ENCODE data around the gene AP3S1. TPM values are rescaled to one million over a fixed set of nuclear protein-coding genes. Genes with fewer than 3 reads are reported as not detected.
"Not testable (repeated sequence)": the region's sequence is repeated elsewhere in the genome, so short reads cannot be mapped to it uniquely, and the experiment has no call there.

Gene AP3S1
- total RNA-seq, 2 experiments from 2014 or later: 33.2 to 33.6 TPM

DNA sequence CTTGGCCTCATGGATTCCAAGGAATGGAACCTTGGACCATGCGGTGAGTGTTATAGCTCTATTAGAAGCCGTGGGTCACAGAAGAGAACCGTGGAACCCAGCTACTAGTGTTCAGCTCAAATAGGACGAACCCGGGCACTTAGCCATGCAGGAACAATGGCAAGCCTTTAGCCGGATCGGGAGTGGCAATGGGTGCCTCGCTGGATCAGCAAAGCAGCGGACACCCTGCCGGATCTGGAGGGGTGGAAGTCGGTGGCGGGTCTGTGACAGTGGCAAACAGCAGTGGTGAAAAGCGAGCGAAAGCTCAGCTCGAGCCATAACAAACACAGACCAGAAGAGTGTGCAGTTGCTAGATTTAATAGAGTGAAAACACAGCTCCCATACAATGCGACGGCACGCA lies 22.9 kb upstream of the AP3S1 start:
- intact Hi-C loops (cut with DNase I, micrococcal nuclease): no loop called here
- Histone ChIP-seq H3K36me3 (ENCODE audit: insufficient read depth, low read length) (no peaks in the 10 kb centered on the region), H3K27ac (ENCODE audit: low read depth in 1 of 2, low read length in 2 of 2) (no peak overlapping the region), H3K4me1 (ENCODE audit: insufficient read depth, low read length) (peaks cover 16% of the 10 kb centered on the region), H3K4me3 (ENCODE audit: low read length) (no peak overlapping the region), H3K9me3 (ENCODE audit: control insufficient read depth in 1 of 2, insufficient read depth in 1 of 2, low read length in 2 of 2) (peaks cover 0 to 9% of the 10 kb centered on the region in 2 experiments), H3K27me3 (ENCODE audit: control insufficient read depth in 1 of 2, insufficient read depth in 2 of 2, low read length in 2 of 2) (peaks cover 37 to 56% of the 10 kb centered on the region in 2 experiments)
- peaks cover 10% of the 10 kb centered on the region for H3K4me1 Mint-ChIP-seq (ENCODE audit: low read depth)
- H3K36me3 Mint-ChIP-seq (ENCODE audit: low read depth): no peaks in the 10 kb centered on the region
- POLR2A ChIA-PET: no interaction called here
- H3K4me3 Mint-ChIP-seq: no peak overlapping the region
- DNase-seq (no peak), ATAC-seq (ENCODE audit: poor library complexity) (no peak)
- CTCF ChIA-PET: no interaction called here
- TF ChIP-seq, protein P1, sequence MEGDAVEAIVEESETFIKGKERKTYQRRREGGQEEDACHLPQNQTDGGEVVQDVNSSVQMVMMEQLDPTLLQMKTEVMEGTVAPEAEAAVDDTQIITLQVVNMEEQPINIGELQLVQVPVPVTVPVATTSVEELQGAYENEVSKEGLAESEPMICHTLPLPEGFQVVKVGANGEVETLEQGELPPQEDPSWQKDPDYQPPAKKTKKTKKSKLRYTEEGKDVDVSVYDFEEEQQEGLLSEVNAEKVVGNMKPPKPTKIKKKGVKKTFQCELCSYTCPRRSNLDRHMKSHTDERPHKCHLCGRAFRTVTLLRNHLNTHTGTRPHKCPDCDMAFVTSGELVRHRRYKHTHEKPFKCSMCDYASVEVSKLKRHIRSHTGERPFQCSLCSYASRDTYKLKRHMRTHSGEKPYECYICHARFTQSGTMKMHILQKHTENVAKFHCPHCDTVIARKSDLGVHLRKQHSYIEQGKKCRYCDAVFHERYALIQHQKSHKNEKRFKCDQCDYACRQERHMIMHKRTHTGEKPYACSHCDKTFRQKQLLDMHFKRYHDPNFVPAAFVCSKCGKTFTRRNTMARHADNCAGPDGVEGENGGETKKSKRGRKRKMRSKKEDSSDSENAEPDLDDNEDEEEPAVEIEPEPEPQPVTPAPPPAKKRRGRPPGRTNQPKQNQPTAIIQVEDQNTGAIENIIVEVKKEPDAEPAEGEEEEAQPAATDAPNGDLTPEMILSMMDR (IDR thresholded peaks at IDR 0.05): no peak
- H3K27ac Mint-ChIP-seq: no peak overlapping the region
- H3K9me3 Mint-ChIP-seq: peaks cover 1% of the 10 kb centered on the region
- H3K27me3 Mint-ChIP-seq: peaks cover 60% of the 10 kb centered on the region

DNA sequence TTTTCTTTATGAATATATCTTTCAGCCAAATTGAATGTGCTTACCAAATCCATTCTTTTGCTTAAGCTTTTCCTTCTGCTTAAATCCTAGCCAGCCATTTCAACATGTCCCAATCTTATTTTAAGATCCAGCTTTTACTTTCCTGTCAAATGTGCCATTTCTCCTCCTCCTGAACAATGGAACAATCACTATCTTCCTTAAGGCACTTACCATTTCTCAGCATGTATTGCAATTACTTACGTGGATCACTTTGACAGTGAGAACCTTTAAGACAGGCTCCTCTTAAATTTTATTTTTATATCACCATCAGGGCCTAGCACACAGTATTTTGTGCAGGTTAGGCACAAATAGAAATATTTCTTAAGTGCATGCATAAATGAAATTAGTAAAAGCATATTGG lies 20.9 kb upstream of the AP3S1 start:
- TF ChIP-seq, protein P1 (IDR thresholded peaks at IDR 0.05): no peak
- DNase-seq (no peak), ATAC-seq (ENCODE audit: poor library complexity) (no peak)
- Histone ChIP-seq H3K27me3 (ENCODE audit: control insufficient read depth in 1 of 2, insufficient read depth in 2 of 2, low read length in 2 of 2) (peaks cover 18 to 36% of the 10 kb centered on the region in 2 experiments), H3K27ac (ENCODE audit: low read depth in 1 of 2, low read length in 2 of 2) (no peak overlapping the region), H3K4me1 (ENCODE audit: insufficient read depth, low read length) (peaks cover 11% of the 10 kb centered on the region), H3K4me3 (ENCODE audit: low read length) (no peak overlapping the region), H3K9me3 (ENCODE audit: control insufficient read depth in 1 of 2, insufficient read depth in 1 of 2, low read length in 2 of 2) (peaks cover 0 to 9% of the 10 kb centered on the region in 2 experiments), H3K36me3 (ENCODE audit: insufficient read depth, low read length) (no peaks in the 10 kb centered on the region)
- Mint-ChIP-seq H3K4me1 (ENCODE audit: low read depth) (no peaks in the 10 kb centered on the region), H3K36me3 (ENCODE audit: low read depth) (no peaks in the 10 kb centered on the region), H3K27ac (no peak overlapping the region), H3K27me3 (peaks cover 42% of the 10 kb centered on the region), H3K9me3 (peaks cover 8% of the 10 kb centered on the region), H3K4me3 (no peak overlapping the region)
- intact Hi-C loops (cut with DNase I, micrococcal nuclease): no loop called here
- POLR2A ChIA-PET: no interaction called here
- CTCF ChIA-PET: no interaction called here

DNA sequence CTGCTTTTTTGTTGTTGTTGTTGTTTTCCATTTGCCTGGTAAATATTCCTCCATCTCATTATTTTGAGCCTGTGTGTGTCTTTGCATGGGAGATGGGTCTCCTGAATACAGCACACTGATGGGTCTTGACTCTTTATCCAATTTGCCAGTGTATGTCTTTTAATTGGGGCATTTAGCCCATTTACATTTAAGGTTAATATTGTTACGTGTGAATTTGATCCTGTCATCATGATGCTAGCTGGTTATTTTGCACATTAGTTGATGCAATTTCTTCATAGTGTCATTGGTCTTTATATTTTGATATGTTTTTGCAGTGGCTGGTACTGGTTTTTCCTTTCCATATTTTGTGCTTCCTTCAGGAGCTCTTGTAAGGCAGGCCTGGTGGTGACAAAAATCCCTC lies 16.8 kb upstream of the AP3S1 start:
- H3K36me3 ChIP-seq (ENCODE audit: insufficient read depth, low read length): peaks cover 23% of the 10 kb centered on the region
- H3K9me3 ChIP-seq (ENCODE audit: control insufficient read depth in 1 of 2, insufficient read depth in 1 of 2, low read length in 2 of 2); H3K27me3 ChIP-seq (ENCODE audit: control insufficient read depth in 1 of 2, insufficient read depth in 2 of 2, low read length in 2 of 2); H3K4me3 ChIP-seq (ENCODE audit: low read length); ATAC-seq (ENCODE audit: poor library complexity); POLR2A ChIA-PET; H3K4me1 ChIP-seq (ENCODE audit: insufficient read depth, low read length); intact Hi-C loops (cut with DNase I, micrococcal nuclease); H3K27ac ChIP-seq (ENCODE audit: low read depth in 1 of 2, low read length in 2 of 2); H3K27ac Mint-ChIP-seq; CTCF ChIA-PET; H3K4me3 Mint-ChIP-seq; DNase-seq; H3K4me1 Mint-ChIP-seq (ENCODE audit: low read depth): not testable (repeated sequence)
- Mint-ChIP-seq H3K27me3 (peaks cover 11% of the 10 kb centered on the region), H3K36me3 (ENCODE audit: low read depth) (peaks cover 33% of the 10 kb centered on the region), H3K9me3 (peaks cover 12% of the 10 kb centered on the region)

DNA sequence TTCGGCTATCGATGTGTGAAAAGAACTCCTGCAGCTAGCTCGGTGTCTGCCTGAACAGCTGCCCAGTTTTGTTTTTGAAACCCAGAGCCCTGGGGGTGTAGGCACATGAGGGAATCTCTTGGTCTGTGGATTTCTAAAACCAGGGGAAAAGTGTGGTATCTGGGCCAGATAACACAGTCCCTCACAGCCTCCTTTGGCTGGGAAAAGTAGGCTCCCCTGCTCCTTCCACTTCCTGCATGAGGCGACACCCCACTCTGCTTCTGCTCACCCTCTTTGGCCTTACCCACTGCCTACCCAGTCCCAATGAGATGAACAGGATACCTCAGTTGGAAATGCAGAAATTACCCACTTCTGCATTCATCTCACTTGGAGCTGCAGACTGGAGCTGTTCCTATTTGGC lies 15.8 kb upstream of the AP3S1 start:
- TF ChIP-seq, protein P1 (IDR thresholded peaks at IDR 0.05): no peak

More for the DNA sequence above, 15.8 kb upstream of the AP3S1 start:
- Mint-ChIP-seq H3K9me3 (peaks cover 12% of the 10 kb centered on the region), H3K4me1 (ENCODE audit: low read depth) (peaks cover under 1% of the 10 kb centered on the region), H3K27ac (no peak overlapping the region), H3K4me3 (no peak overlapping the region), H3K27me3 (peaks cover 2% of the 10 kb centered on the region), H3K36me3 (ENCODE audit: low read depth) (peaks cover 40% of the 10 kb centered on the region)
- H3K27me3 ChIP-seq (ENCODE audit: control insufficient read depth in 1 of 2, insufficient read depth in 2 of 2, low read length in 2 of 2): peaks cover 0 to 4% of the 10 kb centered on the region in 2 experiments
- ChIA-PET POLR2A (no interaction called here), CTCF (no interaction called here)
- ATAC-seq (ENCODE audit: poor library complexity) (no peak), DNase-seq (no peak)
- peaks cover 31% of the 10 kb centered on the region for H3K36me3 ChIP-seq (ENCODE audit: insufficient read depth, low read length)
- no peak overlapping the region for H3K4me3 ChIP-seq (ENCODE audit: low read length)
- no peaks in the 10 kb centered on the region for H3K9me3 ChIP-seq (ENCODE audit: control insufficient read depth in 1 of 2, insufficient read depth in 1 of 2, low read length in 2 of 2)
- H3K4me1 ChIP-seq (ENCODE audit: insufficient read depth, low read length): no peaks in the 10 kb centered on the region
- no peak overlapping the region for H3K27ac ChIP-seq (ENCODE audit: low read depth in 1 of 2, low read length in 2 of 2)
- intact Hi-C loops (cut with DNase I, micrococcal nuclease): no loop called here

Measured in CD4-positive, alpha-beta T cell (primary cell).